ENCODE results near the gene KLC1.

The KLC1 gene

DNA sequence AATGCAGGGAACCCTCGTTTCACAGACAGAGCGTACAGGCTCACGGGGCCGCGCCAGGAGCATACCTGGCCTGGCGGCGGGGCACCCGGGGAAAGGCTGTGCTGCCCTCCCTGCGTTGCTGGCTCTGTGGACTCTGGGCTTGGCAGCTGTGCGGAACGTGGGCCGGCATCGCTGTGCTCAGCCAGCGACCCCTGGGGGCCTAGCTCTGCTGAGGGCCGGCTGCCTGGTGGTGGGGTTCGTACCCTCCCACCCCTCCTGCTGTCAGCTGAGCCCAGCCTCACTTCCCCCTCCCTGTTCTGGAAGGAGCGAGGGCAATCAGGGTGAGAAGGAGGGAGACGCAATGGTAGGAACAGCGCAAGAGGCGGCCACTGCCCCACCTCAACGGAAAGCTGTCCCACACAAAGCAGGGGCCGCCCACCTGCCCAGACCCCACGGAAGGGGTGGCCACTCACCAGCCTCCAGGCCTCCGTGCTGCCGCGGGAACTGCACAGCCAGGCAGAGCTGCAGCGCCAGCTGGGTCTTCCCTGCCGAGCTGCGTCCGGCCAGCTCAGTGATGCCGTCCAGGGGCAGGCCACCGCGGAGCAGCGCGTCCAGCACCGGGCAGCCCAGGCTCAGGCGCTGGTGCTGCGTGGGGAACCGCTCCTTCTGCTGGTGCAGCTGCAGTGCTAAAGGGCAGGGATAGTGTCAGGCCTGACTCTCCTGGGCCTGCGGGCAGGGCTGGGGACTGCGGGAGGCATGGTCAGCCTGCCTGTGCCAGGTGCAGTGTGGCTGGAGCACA lies 77.7 kb downstream of the KLC1 start:
- no peak for DNase-seq

DNA sequence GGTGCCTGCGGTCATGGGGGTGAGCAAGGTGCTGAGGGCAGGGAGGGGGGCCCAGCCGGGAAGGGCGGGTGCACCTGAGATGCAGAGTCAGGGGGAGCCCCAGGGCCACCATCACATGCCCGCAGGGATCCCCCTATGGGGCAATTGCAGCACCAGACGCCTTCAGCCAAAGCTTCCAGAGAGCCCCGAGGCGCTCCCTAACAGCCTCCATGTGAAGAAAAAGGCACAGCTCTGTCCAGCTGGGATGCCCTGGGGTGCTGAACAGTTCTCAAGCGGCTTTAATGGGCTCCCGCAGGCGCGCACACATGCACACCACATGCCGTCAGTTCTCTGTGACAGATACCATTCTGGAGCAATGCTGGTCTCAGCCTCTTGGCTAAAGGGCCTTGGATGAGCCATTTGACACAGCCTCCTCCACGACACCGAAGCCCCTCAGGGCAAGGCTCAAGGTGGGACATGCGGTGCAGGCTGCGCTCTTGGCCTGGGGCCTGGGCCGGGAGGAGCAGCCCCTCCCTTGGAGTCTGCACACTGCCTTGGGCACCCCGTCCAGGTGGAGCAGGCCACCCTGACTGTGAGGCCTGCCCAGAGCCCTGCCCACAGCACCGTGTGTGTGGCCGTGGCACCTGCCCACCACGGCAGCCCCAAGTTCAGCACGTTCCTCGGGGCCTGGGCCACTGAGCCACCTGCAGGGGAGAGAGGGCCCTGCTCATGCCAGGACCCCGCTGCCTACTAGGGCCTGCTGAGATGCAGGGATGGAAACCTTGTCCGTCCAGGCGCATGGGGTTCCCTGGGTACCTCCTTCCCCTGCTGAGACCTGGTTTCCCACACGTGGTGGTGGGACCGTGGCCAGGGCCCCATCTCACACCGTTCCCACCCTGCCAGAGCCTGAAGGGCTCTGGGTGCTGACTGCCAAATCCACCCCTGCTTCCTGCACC lies 78.6 kb downstream of the KLC1 start:
- DNase-seq = no peak

DNA sequence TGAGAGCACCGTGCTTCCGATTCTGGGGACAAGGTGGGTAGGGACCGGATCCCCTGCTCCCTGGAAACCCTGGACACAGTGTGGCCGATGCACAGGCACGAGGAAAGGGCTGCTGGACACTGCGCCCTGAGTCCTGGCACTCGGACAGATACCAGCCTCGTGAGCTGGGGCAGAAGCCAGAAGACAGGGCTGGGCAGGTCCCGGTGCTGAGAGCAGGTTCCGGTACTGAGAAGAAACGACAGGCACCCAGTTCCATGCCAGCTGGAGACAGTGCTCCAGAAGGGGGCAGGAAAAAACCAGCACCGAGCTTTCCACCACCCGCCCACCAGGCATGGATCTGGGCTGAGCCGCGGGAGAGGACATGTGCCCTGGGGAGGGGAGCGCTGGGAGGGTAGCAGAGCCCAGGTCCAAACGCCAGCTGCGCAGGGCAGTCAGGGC lies 79.8 kb downstream of the KLC1 start:
- no peak for DNase-seq

DNA sequence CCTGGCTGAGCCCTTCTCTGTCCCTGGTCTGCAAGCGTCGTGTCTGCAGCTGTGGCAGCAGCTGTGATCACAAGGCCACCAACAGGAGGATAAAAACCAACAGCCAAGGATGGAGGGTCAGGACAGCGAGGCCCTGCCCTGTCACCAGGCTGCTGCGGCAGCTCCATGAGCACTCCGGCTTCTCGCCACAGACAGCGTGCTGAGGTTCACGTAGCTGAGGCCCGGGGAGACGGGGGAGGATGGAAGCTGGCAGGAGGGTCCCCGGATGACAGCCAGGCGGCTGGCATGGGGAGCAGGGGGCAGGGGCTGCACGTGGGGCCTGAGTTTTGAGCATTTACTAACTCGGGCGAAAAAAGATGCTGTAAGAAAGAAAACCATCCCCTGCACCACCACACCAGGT lies 80.8 kb downstream of the KLC1 start:
- DNase-seq = no peak

DNA sequence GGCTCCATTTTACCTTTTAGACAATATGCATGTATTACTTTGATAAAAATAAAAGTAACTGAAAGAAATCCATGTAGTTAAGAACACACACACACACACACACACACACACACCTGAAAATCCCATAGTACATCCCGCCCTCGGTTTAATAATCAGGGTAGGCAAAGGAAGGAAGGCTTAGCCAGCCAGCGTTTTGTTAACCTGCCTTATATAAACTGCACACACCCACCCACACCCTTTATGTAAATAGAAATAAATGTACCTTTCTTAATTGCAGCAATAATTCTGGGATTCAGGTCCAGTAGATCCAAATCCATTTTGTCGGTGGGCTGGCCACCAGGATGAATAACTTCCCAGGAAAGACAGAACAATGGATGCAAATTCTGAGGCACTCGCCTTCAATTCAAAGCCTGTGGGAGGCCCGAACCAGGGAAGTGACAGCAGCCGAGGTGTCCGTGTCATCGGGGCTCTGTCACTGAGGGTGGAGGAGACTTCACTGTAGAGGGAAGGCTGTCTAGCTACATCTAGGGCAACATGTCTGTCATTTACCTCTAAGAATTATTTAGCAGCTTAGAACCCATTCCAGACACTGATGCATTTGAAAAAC lies 81.9 kb downstream of the KLC1 start:
- no peak for DNase-seq

DNA sequence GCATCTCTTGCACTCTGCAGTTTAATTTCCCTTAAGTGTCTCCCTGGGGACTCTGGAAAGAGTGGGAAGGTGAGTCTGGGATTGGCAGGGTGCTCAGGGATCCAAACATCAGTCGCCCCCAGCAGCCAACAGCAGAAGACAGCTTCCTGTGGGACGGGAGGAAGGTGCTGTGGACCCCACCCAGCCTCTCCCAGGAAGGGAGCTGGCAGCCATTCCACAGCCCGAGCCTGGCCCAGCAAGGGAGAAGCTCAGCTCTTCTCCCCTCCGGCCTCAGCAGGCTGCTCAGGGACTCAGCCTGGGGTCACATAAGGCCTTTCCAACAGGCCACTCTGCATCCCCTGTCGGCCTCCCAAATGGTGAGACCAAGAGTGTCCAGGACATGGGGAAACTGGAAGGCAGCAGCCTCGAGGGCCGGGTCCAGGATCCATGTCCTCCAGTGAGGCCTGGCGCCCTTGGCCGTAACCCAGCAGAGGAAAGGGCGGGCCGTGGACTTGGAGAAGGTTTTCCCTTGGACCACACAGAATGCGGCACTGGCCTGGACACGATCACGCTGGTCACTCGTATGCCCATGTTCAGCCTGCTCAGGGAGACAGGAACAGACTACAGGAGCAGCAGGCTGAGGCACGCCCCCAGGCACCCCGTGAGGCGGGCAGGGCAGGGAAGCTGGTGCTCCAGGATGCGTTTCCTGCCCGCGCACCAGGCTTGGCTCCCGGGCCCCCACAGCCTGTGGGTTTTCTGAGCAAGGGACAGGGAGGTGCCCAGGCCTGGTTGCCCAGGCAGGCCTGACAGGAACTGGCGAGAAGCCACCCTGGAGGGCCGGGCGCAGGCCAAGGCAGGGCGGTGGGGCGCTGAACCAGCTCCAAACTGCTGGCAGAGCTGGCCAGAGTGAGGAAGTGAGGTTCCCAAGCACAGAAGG lies 82.8 kb downstream of the KLC1 start:
- no peak for DNase-seq

DNA sequence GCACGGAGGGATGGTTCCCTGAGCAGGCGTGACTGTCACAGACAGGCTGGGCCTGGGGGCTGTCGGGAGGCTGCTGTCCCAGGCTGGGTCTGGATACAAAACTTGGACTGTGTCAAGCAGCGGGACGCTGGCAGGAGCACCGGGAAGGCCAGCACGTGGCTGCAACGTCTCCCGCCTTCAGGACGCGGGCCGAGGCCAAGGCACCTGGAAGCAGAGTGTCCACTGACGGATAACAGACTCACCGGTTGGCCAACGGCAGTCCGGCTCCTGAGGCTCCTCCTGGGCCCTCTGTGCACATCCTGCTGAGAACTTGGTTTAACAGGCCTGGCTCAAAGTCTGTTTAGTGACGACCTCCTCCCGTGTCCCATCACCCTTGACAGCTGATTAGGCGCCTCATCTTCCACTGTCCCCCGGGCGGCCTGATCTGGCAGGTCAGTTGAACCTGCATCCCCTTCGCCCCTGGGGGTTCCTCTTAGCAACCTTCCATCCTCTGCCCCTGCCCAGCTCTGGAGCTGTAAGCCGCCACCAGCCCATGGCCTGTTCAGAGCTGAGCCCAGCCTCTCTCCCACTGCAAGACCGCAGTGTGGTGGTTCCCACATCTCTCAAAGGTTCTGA lies 83.7 kb downstream of the KLC1 start:
- no peak for DNase-seq

- DNase-seq = no peak
These were observed 84.5 kb downstream of the KLC1 start for GRCh38 chr14:103713304-103714062.

- no peak for DNase-seq
These were observed 85.2 kb downstream of the KLC1 start for GRCh38 chr14:103714063-103714724.

DNA sequence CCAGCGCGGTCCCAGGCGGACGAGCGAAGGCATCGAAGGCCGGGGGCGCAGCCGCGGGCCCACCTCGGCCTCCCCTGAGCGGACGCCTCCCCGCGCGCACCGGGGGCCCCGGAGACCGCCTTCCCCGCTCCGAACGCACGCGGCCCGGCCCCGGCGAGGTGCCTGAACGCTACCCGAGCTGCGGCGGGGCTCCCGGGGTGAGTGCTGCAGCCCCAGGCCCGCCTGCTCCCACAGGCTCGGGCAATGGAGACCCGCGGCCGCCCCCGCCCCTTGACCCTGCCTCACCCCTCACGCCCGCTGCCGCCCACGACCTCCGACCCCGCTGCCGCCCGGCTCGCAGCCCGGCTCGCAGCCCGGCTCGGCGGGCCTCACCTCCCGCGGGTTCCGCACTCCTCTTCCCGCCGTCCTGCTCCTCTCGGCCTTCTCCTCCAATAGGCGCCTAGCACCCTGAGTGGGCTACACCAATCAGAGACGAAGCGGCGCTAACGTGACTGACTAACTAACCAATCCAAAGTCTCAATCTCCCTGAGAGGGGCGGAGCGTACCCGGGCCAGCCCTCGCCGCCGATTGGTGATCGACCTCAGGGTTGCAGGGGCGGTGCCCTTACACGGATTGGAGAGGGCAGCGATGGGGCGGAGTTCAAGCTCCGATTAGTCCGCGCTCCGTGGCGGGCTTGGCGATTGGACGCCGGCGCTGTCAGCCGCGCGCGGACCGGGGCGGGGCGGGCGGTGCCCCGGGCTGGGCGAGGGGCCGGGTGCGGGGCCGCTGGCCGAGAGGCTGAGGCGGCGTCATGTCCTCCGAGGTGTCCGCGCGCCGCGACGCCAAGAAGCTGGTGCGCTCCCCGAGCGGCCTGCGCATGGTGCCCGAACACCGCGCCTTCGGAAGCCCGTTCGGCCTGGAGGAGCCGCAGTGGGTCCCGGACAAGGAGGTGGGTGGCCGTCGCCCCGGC lies 86.3 kb downstream of the KLC1 start, which contains the start of the genes XRCC3 and ZFYVE21:
TSS of gene XRCC3 (minus strand) at position 400 of the 949 bp plus-strand sequence. CDS start 4,364 bp downstream, outside the sequence.
TSS of gene ZFYVE21 (plus strand) at position 759 of the 949 bp plus-strand sequence. CDS start at position 791, 32 bp downstream.
- DNase-seq = peak; percentile 99 to 100

- no peak for DNase-seq
These were observed 87.2 kb downstream of the KLC1 start for GRCh38 chr14:103716091-103716801.

- no peak for DNase-seq
These were observed 87.9 kb downstream of the KLC1 start for GRCh38 chr14:103716899-103717411.

- DNase-seq = no peak
These were observed 89.6 kb downstream of the KLC1 start for GRCh38 chr14:103718572-103718971.

DNA sequence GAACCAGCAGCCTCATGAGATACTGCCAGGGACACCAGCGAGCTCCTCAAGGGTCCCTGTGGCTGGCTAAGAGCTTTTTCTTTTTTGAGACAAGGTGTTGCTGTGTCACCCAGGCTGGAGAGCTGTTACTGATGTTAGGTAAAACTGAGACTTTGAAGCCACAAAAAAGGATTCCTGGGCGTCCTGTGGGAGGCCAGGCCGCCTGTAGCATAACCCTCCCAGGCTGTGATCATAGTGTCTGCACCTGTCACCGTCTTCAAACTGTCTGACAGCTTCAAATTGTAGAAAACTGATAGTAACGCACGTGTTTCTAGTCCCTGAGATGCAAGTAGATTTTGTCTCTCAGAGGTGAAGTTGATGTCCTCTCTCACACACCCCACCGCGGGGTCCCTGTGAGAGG lies 90.7 kb downstream of the KLC1 start:
- no peak for DNase-seq

- no peak for DNase-seq
These were observed 92.5 kb downstream of the KLC1 start for GRCh38 chr14:103721334-103722120.

- DNase-seq = no peak
These were observed 94.7 kb downstream of the KLC1 start for GRCh38 chr14:103723748-103724081.

DNA sequence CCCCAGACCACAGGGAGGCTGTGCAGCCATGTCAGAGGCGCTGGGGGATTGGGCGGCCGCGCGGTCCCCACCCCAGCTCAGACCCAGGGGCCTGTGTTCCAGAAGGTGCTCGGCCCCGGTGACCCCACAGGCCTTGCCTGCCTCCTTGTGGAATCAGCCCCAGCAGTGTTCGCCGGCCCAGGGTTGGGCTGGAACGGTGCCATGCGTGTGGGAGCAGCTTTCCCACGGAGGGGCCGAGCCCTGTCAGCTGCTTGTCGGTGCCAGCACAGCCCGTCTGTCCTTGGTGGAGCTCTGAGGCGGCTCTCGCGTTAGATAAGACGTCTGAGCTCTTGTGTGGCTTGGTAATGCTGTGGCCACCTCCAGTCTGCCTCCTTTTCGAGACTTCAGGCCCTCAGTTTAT lies 95.1 kb downstream of the KLC1 start:
- DNase-seq = no peak

Measured in CD4-positive, alpha-beta T cell treated with Interleukin-1 beta for 1 hour (primary cell).